Transverse colon (tissue), 4 donors: ENCODE data around the gene IMMP2L. TPM values are rescaled to one million over a fixed set of nuclear protein-coding genes. Genes with fewer than 3 reads are reported as not detected.

Source experiments
- DNase-seq: peaks from one replicate; pipeline ENCODE4 v3.0.0-alpha.2; 2019
- H3K27ac ChIP-seq, 4 donors: fragments of 200-600 bp; sonication (generic); 2 replicates each; pipeline ENCODE4 v1.5.1; 2016 to 2018; ENCODE audit warnings: inconsistent platforms in 4 of 4
- H3K27me3 ChIP-seq: fragments of 200-600 bp; sonication (generic); 2 replicates; pipeline ENCODE4 v1.5.1; 2017; ENCODE audit warnings: inconsistent platforms
- H3K36me3 ChIP-seq, 4 donors: fragments of 200-600 bp; sonication (generic); 2 replicates each; pipeline ENCODE4 v1.5.1; 2017 to 2019; ENCODE audit warnings: inconsistent platforms in 4 of 4
- H3K4me1 ChIP-seq, 4 donors: fragments of 200-600 bp; sonication (generic); 2 replicates each; pipeline ENCODE4 v1.5.1; 2017 to 2020; ENCODE audit warnings: inconsistent platforms in 4 of 4
- H3K4me3 ChIP-seq, 4 donors: fragments of 200-600 bp; sonication (generic); 1 replicate in 1 of 4; 2 replicates in 3 of 4; pipeline versions ENCODE4 v1.5.1 to v1.6.1; 2017 to 2019; ENCODE audit warnings: inconsistent platforms in 4 of 4
- H3K9me3 ChIP-seq, 2 donors: fragments of 200-600 bp; sonication (generic); 2 replicates each; pipeline ENCODE4 v1.5.1; 2017 to 2019; ENCODE audit warnings: inconsistent platforms in 2 of 2
- EP300 ChIP-seq: sonication (generic); formaldehyde crosslinking; IDR thresholded peaks from one replicate; pipeline ENCODE4 v1.6.1; 2017; ENCODE audit warnings: antibody characterized with exemption, low read depth
- POLR2A ChIP-seq: fragments of 450-650 bp; IDR thresholded peaks from one replicate; pipeline ENCODE4 v1.6.1; 2016; ENCODE audit warnings: antibody characterized with exemption, mild to moderate bottlenecking, moderate library complexity
- POLR2AphosphoS5 ChIP-seq, 3 donors: sonication (generic); formaldehyde crosslinking; IDR thresholded peaks; one replicate each; pipeline ENCODE4 v1.6.1; 2016; ENCODE audit warnings: antibody characterized with exemption in 3 of 3
- WGBS, 2 donors: methylation state at CpG; one replicate each; pipeline ENCODE4 v1.1.5; 2018; ENCODE audit warnings: low coverage in 1 of 2; 5-methylcytosine and 5-hydroxymethylcytosine counted together
- in situ Hi-C, 4 donors: fragments of 200-750 bp; cut with MboI; loops; one replicate each; pipeline versions ENCODE4 v1.15.0 to v1.15.1; 2017; ENCODE audit warnings: low sequenced_read_pairs in 3 of 4, low pct_ligation_motif_present in 1 of 4, low pct_unique_long_range_greater_than_20kb in 1 of 4
- intact Hi-C: fragments of 100-400 bp; cut with DNase I; formaldehyde crosslinking; loops from one replicate; pipeline ENCODE4 v1.15.1; 2023; ENCODE audit warnings: low total_unique reads
- total RNA-seq, 4 donors: library from RNA; depleted of rRNA; stranded (reverse); fragments of >200 nt; gene quantifications; one replicate each; pipeline ENCODE4 v1.1.0, GENCODE V29; 2016
- TF ChIP-seq, protein P1 (sequence below), 5 experiments: fragments of 200-600 bp in 3 of 5; fragments of 450-650 bp in 2 of 5; sonication (generic) in 3 of 5; IDR thresholded peaks; 1 replicate in 2 of 5; 2 replicates in 3 of 5; pipeline ENCODE4 v1.5.1; 2016 to 2017; ENCODE audit warnings: antibody characterized with exemption in 5 of 5, inconsistent platforms in 3 of 5, mild to moderate bottlenecking in 2 of 5, moderate library complexity in 1 of 5

The IMMP2L gene
- total RNA-seq, 4 donors from 2014 or later: 8.6 to 69.6 (median 10.9) TPM

DNA sequence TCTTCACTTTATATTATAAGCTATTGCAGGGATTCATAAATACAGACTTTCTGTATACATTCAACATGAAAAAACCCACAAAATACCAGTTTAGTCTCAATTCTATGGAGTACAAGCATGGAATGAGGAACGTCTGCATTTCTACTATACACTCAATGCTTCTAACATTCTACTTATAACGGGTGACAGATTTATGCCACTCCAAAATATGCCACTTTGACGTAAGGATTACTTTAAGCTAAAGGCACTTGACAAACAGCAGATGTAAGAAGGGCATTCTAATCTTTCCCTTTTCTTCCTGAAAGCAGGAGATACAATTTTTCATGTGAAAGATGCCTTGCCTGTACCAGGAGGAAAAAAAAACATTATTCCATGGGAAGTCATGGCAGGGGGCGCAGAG is 676.8 kb downstream of the IMMP2L start:
- Histone ChIP-seq H3K4me3 (no peak overlapping the region), H3K27me3 (no peaks in the 10 kb centered on the region), H3K9me3 (no peaks in the 10 kb centered on the region), H3K36me3 (no peaks in the 10 kb centered on the region), H3K27ac (no peak overlapping the region), H3K4me1 (no peaks in the 10 kb centered on the region)
- in situ Hi-C loops: no loop called here
- DNase-seq: no peak
- TF ChIP-seq EP300 (no peak), POLR2A (no peak), POLR2AphosphoS5 (IDR thresholded peaks at IDR 0.05) (no peak)
- TF ChIP-seq, protein P1, sequence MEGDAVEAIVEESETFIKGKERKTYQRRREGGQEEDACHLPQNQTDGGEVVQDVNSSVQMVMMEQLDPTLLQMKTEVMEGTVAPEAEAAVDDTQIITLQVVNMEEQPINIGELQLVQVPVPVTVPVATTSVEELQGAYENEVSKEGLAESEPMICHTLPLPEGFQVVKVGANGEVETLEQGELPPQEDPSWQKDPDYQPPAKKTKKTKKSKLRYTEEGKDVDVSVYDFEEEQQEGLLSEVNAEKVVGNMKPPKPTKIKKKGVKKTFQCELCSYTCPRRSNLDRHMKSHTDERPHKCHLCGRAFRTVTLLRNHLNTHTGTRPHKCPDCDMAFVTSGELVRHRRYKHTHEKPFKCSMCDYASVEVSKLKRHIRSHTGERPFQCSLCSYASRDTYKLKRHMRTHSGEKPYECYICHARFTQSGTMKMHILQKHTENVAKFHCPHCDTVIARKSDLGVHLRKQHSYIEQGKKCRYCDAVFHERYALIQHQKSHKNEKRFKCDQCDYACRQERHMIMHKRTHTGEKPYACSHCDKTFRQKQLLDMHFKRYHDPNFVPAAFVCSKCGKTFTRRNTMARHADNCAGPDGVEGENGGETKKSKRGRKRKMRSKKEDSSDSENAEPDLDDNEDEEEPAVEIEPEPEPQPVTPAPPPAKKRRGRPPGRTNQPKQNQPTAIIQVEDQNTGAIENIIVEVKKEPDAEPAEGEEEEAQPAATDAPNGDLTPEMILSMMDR (IDR thresholded peaks at IDR 0.05): no peak
- intact Hi-C loops: no loop called here
- 88 to 90% methylated on average over 4 of the region's 4 CpGs for WGBS, 2 donors

DNA sequence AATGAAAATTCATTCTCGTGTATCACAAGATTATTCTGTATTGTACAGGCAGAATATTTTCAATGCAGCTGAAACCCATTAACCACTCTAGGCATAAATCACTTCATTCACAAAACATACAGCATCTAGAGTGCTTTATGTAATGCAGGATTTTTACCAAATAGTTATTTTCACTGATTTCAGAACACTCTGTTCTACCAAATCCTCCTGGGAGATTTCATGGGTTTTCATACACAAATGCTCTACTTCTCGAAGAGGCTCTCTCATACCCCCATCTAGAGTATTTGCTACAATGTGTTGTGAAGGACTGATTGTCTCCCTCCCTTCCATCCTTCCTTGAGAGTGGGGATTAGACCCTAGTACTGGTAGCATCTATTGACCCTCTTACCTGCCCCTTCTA is 680.6 kb downstream of the IMMP2L start:
- TF ChIP-seq POLR2A (no peak), POLR2AphosphoS5 (IDR thresholded peaks at IDR 0.05) (no peak), EP300 (no peak)
- TF ChIP-seq, protein P1 (IDR thresholded peaks at IDR 0.05): no peak
- H3K27ac ChIP-seq: no peak overlapping the region
- in situ Hi-C loops (no loop called here), intact Hi-C loops (no loop called here)
- 80 to 87% methylated on average over 2 of the region's 2 CpGs for WGBS, 2 donors
- H3K4me3 ChIP-seq: no peak overlapping the region
- H3K9me3 ChIP-seq: no peaks in the 10 kb centered on the region
- no peaks in the 10 kb centered on the region for H3K4me1 ChIP-seq
- H3K36me3 ChIP-seq: no peaks in the 10 kb centered on the region
- no peaks in the 10 kb centered on the region for H3K27me3 ChIP-seq
- no peak for DNase-seq

- H3K27ac ChIP-seq: no peak overlapping the region
- in situ Hi-C loops (no loop called here), intact Hi-C loops (no loop called here)
- H3K9me3 ChIP-seq: no peaks in the 10 kb centered on the region
- no peak overlapping the region for H3K4me3 ChIP-seq
- DNase-seq: no peak
- H3K27me3 ChIP-seq: no peaks in the 10 kb centered on the region
- TF ChIP-seq POLR2AphosphoS5 (IDR thresholded peaks at IDR 0.05): no peak
- TF ChIP-seq POLR2A: no peak
- no peak for TF ChIP-seq EP300
- TF ChIP-seq, protein P1 (IDR thresholded peaks at IDR 0.05): no peak
- no peaks in the 10 kb centered on the region for H3K36me3 ChIP-seq
- H3K4me1 ChIP-seq: no peaks in the 10 kb centered on the region
Measured at GRCh38 chr7:110880971-110881370, 681.3 kb downstream of the IMMP2L start.

- 60 to 67% methylated on average over 1 of the region's 1 CpG for WGBS, 2 donors
- H3K27ac ChIP-seq: no peak overlapping the region
- TF ChIP-seq POLR2AphosphoS5 (IDR thresholded peaks at IDR 0.05) (no peak), POLR2A (no peak), EP300 (no peak)
- TF ChIP-seq, protein P1 (IDR thresholded peaks at IDR 0.05): no peak
- in situ Hi-C loops (no loop called here), intact Hi-C loops (no loop called here)
- H3K27me3 ChIP-seq: no peaks in the 10 kb centered on the region
- H3K4me1 ChIP-seq: no peaks in the 10 kb centered on the region
- DNase-seq: no peak
- no peaks in the 10 kb centered on the region for H3K9me3 ChIP-seq
- H3K4me3 ChIP-seq: no peak overlapping the region
- no peaks in the 10 kb centered on the region for H3K36me3 ChIP-seq
Measured at GRCh38 chr7:110877016-110877415, 685.3 kb downstream of the IMMP2L start.
